OCI-LY1 (cell line): ENCODE results near the gene ELP2.

ENCODE experiments used
- H2AFZ ChIP-seq: fragments of 200-600 bp; sonication (generic), shearing (Covaris generic); 2 replicates; pipeline ENCODE4 v1.6.0; 2014; ENCODE audit warnings: antibody characterized with exemption, mild to moderate bottlenecking, low read length
- H3F3A ChIP-seq: fragments of 200-600 bp; sonication (generic), shearing (Covaris generic); 2 replicates; pipeline ENCODE4 v1.6.0; 2014; ENCODE audit warnings: mild to moderate bottlenecking, antibody characterized with exemption, low read length, moderate library complexity; ENCODE audit not compliant: insufficient read depth
- H3K27ac ChIP-seq: fragments of 200-600 bp; sonication (generic); 2 replicates; pipeline ENCODE4 v1.5.1; 2014; ENCODE audit warnings: low read length, mixed run types, mild to moderate bottlenecking, low read depth; ENCODE audit not compliant: poor library complexity, severe bottlenecking
- H3K27me3 ChIP-seq: fragments of 200-600 bp; sonication (generic); 2 replicates; pipeline ENCODE4 v1.6.0; 2014; ENCODE audit warnings: antibody characterized with exemption, mild to moderate bottlenecking, low read length, moderate library complexity; ENCODE audit not compliant: insufficient read depth
- H3K36me3 ChIP-seq: fragments of 200-600 bp; sonication (generic); 2 replicates; pipeline ENCODE4 v1.6.1; 2014; ENCODE audit warnings: mild to moderate bottlenecking, antibody characterized with exemption, low read length, moderate library complexity, mixed read lengths; ENCODE audit not compliant: insufficient read depth
- H3K4me1 ChIP-seq: fragments of 200-600 bp; sonication (generic); 2 replicates; pipeline ENCODE4 v1.5.1; 2014; ENCODE audit warnings: mild to moderate bottlenecking, low read length, moderate library complexity; ENCODE audit not compliant: insufficient read depth, severe bottlenecking
- H3K4me2 ChIP-seq: fragments of 200-600 bp; sonication (generic), shearing (Covaris generic); 2 replicates; pipeline ENCODE4 v1.6.1; 2014; ENCODE audit warnings: low read length
- H3K4me3 ChIP-seq: fragments of 200-600 bp; sonication (generic); 2 replicates; pipeline ENCODE4 v1.5.1; 2014; ENCODE audit warnings: low read length, low read depth, mild to moderate bottlenecking, mixed read lengths; ENCODE audit not compliant: poor library complexity, severe bottlenecking
- H3K79me2 ChIP-seq: fragments of 200-600 bp; shearing (Covaris generic); 2 replicates; pipeline ENCODE4 v1.6.1; 2016; ENCODE audit warnings: mixed run types, low read length, mixed read lengths; ENCODE audit not compliant: insufficient read depth
- H3K9ac ChIP-seq: fragments of 200-600 bp; sonication (generic), shearing (Covaris generic); 2 replicates; pipeline ENCODE4 v1.6.1; 2014; ENCODE audit warnings: mild to moderate bottlenecking, low read length, mixed read lengths
- H3K9me2 ChIP-seq: fragments of 200-600 bp; sonication (generic), shearing (Covaris generic); 2 replicates; pipeline ENCODE4 v1.6.1; 2014; ENCODE audit warnings: low read depth, mild to moderate bottlenecking, low read length, mixed read lengths
- H3K9me3 ChIP-seq: fragments of 200-600 bp; shearing (Covaris generic); 2 replicates; pipeline ENCODE4 v1.6.1; 2014; ENCODE audit warnings: low read length, mixed read lengths
- H4K20me1 ChIP-seq: fragments of 200-600 bp; sonication (generic), shearing (Covaris generic); 2 replicates; pipeline ENCODE4 v1.6.0; 2016; ENCODE audit warnings: mild to moderate bottlenecking, low read length; ENCODE audit not compliant: insufficient read depth
- EZH2 ChIP-seq: fragments of 200-600 bp; sonication (generic), shearing (Covaris generic); IDR thresholded peaks from 2 replicates; pipeline ENCODE4 v1.8.0; 2017; ENCODE audit warnings: borderline replicate concordance, mixed run types, mild to moderate bottlenecking, antibody characterized with exemption, low read length, moderate library complexity, mixed read lengths
- TF ChIP-seq, protein P1 (sequence below): fragments of 200-600 bp; sonication (generic), shearing (Covaris generic); IDR thresholded peaks from 2 replicates; pipeline ENCODE4 v1.5.1; 2017; ENCODE audit warnings: mild to moderate bottlenecking, antibody characterized with exemption, low read length, moderate library complexity, mixed read lengths

The ELP2 gene

DNA sequence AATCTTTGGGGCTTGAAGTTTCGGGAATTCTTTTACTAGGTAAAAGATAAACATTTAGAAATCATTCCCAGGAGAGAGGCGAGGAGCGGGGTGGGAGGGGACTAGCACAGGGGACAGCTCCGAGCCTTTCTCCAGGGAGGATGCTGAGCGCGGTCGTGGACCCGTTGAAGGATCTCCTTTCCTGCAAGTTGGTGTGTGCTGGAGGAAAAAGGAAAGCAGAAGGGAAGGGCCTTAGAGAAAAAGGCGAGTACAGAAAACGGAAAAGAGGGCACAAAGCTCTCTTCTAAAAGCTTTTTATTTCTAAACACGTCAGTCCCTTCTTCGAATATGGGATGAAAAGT lies 1.2 kb upstream of the ELP2 start:
- Histone ChIP-seq H3K27me3 (no peaks in the 10 kb centered on the region), H2AFZ (peak overlapping the region; percentile 81; the same call in 1 of the 2 replicates), H3F3A (no peaks in the 10 kb centered on the region), H3K79me2 (peaks cover 37% of the 10 kb centered on the region), H3K9ac (peak overlapping the region; percentile 94), H3K36me3 (peaks cover 18% of the 10 kb centered on the region; the same call in 1 of the 2 replicates), H3K4me3 (peak overlapping the region; percentile 100), H3K4me1 (peaks cover 30% of the 10 kb centered on the region), H4K20me1 (no peaks in the 10 kb centered on the region), H3K9me2 (no peaks in the 10 kb centered on the region), H3K27ac (no peak overlapping the region), H3K4me2 (peak overlapping the region; percentile 97), H3K9me3 (no peaks in the 10 kb centered on the region)
- TF ChIP-seq, protein P1, sequence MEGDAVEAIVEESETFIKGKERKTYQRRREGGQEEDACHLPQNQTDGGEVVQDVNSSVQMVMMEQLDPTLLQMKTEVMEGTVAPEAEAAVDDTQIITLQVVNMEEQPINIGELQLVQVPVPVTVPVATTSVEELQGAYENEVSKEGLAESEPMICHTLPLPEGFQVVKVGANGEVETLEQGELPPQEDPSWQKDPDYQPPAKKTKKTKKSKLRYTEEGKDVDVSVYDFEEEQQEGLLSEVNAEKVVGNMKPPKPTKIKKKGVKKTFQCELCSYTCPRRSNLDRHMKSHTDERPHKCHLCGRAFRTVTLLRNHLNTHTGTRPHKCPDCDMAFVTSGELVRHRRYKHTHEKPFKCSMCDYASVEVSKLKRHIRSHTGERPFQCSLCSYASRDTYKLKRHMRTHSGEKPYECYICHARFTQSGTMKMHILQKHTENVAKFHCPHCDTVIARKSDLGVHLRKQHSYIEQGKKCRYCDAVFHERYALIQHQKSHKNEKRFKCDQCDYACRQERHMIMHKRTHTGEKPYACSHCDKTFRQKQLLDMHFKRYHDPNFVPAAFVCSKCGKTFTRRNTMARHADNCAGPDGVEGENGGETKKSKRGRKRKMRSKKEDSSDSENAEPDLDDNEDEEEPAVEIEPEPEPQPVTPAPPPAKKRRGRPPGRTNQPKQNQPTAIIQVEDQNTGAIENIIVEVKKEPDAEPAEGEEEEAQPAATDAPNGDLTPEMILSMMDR = no peak
- no peak for TF ChIP-seq EZH2

DNA sequence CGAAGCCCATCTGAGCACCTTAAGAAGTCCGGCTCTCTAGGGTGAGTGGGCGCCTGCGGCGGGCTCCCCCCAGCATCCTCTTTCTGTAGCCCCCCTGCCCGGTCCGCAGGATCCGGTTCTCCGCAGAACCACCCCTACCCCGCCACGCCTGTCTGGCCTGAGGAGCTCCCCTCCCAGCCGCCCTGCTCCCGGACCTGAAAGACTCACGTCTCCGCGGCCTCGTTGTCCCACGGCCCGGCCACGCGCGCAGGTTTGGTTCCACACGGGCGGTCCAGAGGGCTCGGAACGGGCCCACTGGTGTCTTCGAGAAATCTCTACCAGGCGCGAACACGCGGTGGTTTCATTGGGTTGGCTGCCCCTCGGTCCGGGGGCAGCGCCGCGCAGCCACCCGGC lies 796 bp upstream of the ELP2 start:
- Histone ChIP-seq H2AFZ (peak overlapping the region; percentile 81; the same call in 1 of the 2 replicates), H3K4me1 (peaks cover 30% of the 10 kb centered on the region), H4K20me1 (no peaks in the 10 kb centered on the region)

DNA sequence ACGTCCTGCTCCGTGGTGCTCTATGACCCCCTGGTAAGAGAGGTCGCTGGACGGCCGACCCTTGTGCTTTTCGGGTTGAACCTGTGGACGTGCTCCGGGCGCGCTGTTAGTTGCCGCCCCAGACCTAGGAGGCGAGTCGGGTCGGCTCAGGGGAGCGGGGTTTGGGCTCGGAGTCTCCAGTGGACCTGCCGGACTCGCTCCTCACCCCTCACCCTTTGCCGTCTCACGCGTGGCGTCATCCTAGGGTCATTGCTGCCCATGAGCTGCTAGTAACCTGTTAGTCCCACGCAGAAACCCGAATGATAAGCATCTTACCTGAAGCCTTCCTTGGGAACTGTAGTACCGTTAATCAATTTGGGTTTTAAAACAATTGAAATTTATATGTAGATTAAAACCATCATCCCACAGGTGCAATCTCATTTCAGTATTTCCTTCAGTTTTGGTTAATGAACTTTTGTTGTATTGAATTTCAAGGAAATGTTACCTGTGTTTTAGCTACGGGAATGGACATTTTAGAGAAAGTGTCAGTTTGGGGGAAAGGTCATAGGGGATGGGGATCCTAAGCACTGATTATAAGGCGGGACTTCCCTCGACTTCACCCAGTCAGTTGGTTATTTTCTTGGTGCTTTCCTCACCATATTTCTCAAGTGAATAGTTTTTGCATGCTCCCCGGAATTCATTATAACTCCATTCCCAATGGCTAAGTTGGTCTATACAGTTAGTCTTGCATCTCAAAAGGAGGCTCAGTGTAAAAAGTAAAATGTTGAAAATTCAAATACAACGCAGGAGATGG lies 536 bp downstream of the ELP2 start:
- no peak overlapping the region for H2AFZ ChIP-seq
- H3K79me2 ChIP-seq = peaks cover 37% of the 10 kb centered on the region
- TF ChIP-seq, protein P1 = no peak
- no peak for TF ChIP-seq EZH2
- no peaks in the 10 kb centered on the region for H3K9me3 ChIP-seq
- peak overlapping the region; percentile 100 for H3K4me3 ChIP-seq
- no peaks in the 10 kb centered on the region for H3F3A ChIP-seq
- H3K4me1 ChIP-seq = peaks cover 30% of the 10 kb centered on the region
- H3K9ac ChIP-seq = peak overlapping the region; percentile 94
- no peaks in the 10 kb centered on the region for H3K9me2 ChIP-seq
- no peaks in the 10 kb centered on the region for H3K27me3 ChIP-seq
- H3K36me3 ChIP-seq = peaks cover 19% of the 10 kb centered on the region; the same call in 1 of the 2 replicates
- H3K27ac ChIP-seq = peak overlapping the region; percentile 95
- H3K4me2 ChIP-seq = peak overlapping the region; percentile 97
- no peaks in the 10 kb centered on the region for H4K20me1 ChIP-seq

More for the DNA sequence above, 796 bp upstream of the ELP2 start:
- peak overlapping the region; percentile 97 for H3K4me2 ChIP-seq
- TF ChIP-seq EZH2 = no peak
- TF ChIP-seq, protein P1 = no peak
- peaks cover 37% of the 10 kb centered on the region for H3K79me2 ChIP-seq
- no peak overlapping the region for H3K27ac ChIP-seq
- no peaks in the 10 kb centered on the region for H3K27me3 ChIP-seq
- peaks cover 21% of the 10 kb centered on the region; the same call in 1 of the 2 replicates for H3K36me3 ChIP-seq
- H3K4me3 ChIP-seq = peak overlapping the region; percentile 100
- no peaks in the 10 kb centered on the region for H3F3A ChIP-seq
- H3K9ac ChIP-seq = peak overlapping the region; percentile 94
- H3K9me2 ChIP-seq = no peaks in the 10 kb centered on the region
- no peaks in the 10 kb centered on the region for H3K9me3 ChIP-seq
